H1 (cell line): ENCODE measurements around the gene SLC7A8. TPM values are rescaled to one million over a fixed set of nuclear protein-coding genes. Genes with fewer than 3 reads are reported as not detected.
"Not testable (repeated sequence)": the region's sequence is repeated elsewhere in the genome, so short reads cannot be mapped to it uniquely, and the experiment has no call there.

Experiments used
- CTCF ChIA-PET: fragments of 300-600 bp; sonication (Branson Sonifier 250); formaldehyde crosslinking; loops from one replicate; lab custom pipeline; 2021; ENCODE audit not compliant: partially characterized antibody; lab: Charles Lee
- POLR2A ChIA-PET: fragments of 300-600 bp; sonication (Branson Sonifier 250); formaldehyde crosslinking; loops from one replicate; lab custom pipeline; 2021; ENCODE audit warnings: inconsistent platforms; ENCODE audit not compliant: partially characterized antibody; lab: Charles Lee
- DNase-seq, 2 experiments: peaks; one replicate each; pipeline versions ENCODE4 v3.0.0 to v3.0.0-alpha.2; 2010 to 2022; ENCODE audit warnings: low spot score in 2 of 2, low read depth in 1 of 2, mixed read lengths in 1 of 2
- FAIRE-seq: peaks from 2 replicates; lab custom pipeline; 2011; peaks lifted over from hg19 to GRCh38; lab: Jason Lieb, UNC
- H2AFZ ChIP-seq: 2 replicates; pipeline ENCODE4 v1.8.1; 2012; ENCODE audit warnings: low read length, inconsistent platforms
- H2AK5ac ChIP-seq: 2 replicates; pipeline ENCODE4 v1.6.1; 2013; ENCODE audit warnings: low read depth, low read length
- H2BK120ac ChIP-seq: replicated peaks from 2 replicates; pipeline ENCODE3; 2013; ENCODE audit warnings: low read depth, low read length, inconsistent platforms
- H2BK12ac ChIP-seq: 2 replicates; pipeline ENCODE4 v1.6.1; 2013; ENCODE audit warnings: low read depth, low read length
- H2BK15ac ChIP-seq: 2 replicates; pipeline ENCODE4 v1.6.1; 2013; ENCODE audit warnings: low read length
- H2BK20ac ChIP-seq: 2 replicates; pipeline ENCODE4 v1.6.1; 2013; ENCODE audit warnings: low read length
- H2BK5ac ChIP-seq: 2 replicates; pipeline ENCODE4 v1.6.1; 2013; ENCODE audit warnings: low read depth, low read length
- H3K14ac ChIP-seq: 2 replicates; pipeline ENCODE4 v1.6.1; 2013; ENCODE audit warnings: inconsistent platforms; ENCODE audit not compliant: insufficient read length
- H3K18ac ChIP-seq: 2 replicates; pipeline ENCODE4 v1.6.1; 2013; ENCODE audit warnings: low read length; ENCODE audit errors: extremely low read depth
- H3K23ac ChIP-seq: 2 replicates; pipeline ENCODE4 v1.6.1; 2013; ENCODE audit warnings: inconsistent platforms; ENCODE audit not compliant: insufficient read length
- H3K23me2 ChIP-seq: 2 replicates; pipeline ENCODE4 v1.6.1; 2013; ENCODE audit warnings: low read depth, low read length
- H3K27ac ChIP-seq: 2 replicates; pipeline ENCODE4 v1.6.1; 2011; ENCODE audit warnings: low read depth, low read length, inconsistent platforms
- H3K27me3 ChIP-seq, 4 experiments: replicated peaks in 1 of 4; 1 replicate in 1 of 4; 2 replicates in 3 of 4; pipeline versions ENCODE4 v1.6.1 to v1.8.1; 2011 to 2013; ENCODE audit warnings: low read length in 3 of 4, mild to moderate bottlenecking in 3 of 4, inconsistent platforms in 2 of 4, mixed read lengths in 2 of 4, moderate library complexity in 1 of 4; ENCODE audit not compliant: control insufficient read depth in 3 of 4, insufficient read depth in 3 of 4; ENCODE audit errors: extremely low read depth in 1 of 4
- H3K36me3 ChIP-seq, 4 experiments: 2 replicates each; pipeline versions ENCODE4 v1.6.1 to v1.8.1; 2011 to 2013; ENCODE audit warnings: mild to moderate bottlenecking in 4 of 4, low read length in 3 of 4, moderate library complexity in 2 of 4, control low read depth in 1 of 4, inconsistent platforms in 1 of 4; ENCODE audit not compliant: insufficient read depth in 4 of 4, control insufficient read depth in 2 of 4
- H3K4ac ChIP-seq: replicated peaks from 2 replicates; pipeline ENCODE3; 2013; ENCODE audit warnings: low read length, low read depth, mixed read lengths, inconsistent platforms; ENCODE audit not compliant: insufficient read length
- H3K4me1 ChIP-seq, 4 experiments: replicated peaks in 1 of 4; 1 replicate in 1 of 4; 2 replicates in 3 of 4; pipeline versions ENCODE4 v1.6.1 to v1.8.1; 2011 to 2013; ENCODE audit warnings: low read length in 3 of 4, inconsistent platforms in 2 of 4, mixed read lengths in 1 of 4; ENCODE audit not compliant: insufficient read depth in 4 of 4, control insufficient read depth in 3 of 4
- H3K4me2 ChIP-seq, 2 experiments: 2 replicates each; pipeline versions ENCODE4 v1.6.1 to v1.8.1; 2011 to 2013; ENCODE audit warnings: low read depth in 2 of 2, low read length in 2 of 2, control low read depth in 1 of 2, inconsistent platforms in 1 of 2, mild to moderate bottlenecking in 1 of 2; ENCODE audit not compliant: insufficient read depth in 1 of 2
- H3K4me3 ChIP-seq, 4 experiments: fragments of 200-600, 300-600 bp in 1 of 4; sonication (generic), shearing (Covaris generic), sonication (Bioruptor Twin) in 1 of 4; 2 replicates each; pipeline versions ENCODE4 v1.5.1 to v1.8.1; 2011 to 2016; ENCODE audit warnings: low read length in 4 of 4, low read depth in 3 of 4, control low read depth in 2 of 4, inconsistent platforms in 2 of 4, mild to moderate bottlenecking in 2 of 4, mixed read lengths in 1 of 4, moderate library complexity in 1 of 4; ENCODE audit not compliant: insufficient read depth in 2 of 4; ENCODE audit errors: extremely low read depth in 1 of 4
- H3K56ac ChIP-seq: replicated peaks from 2 replicates; pipeline ENCODE3; 2013; ENCODE audit warnings: low read depth, mild to moderate bottlenecking, mixed read lengths, low read length, inconsistent platforms; ENCODE audit not compliant: insufficient read length
- H3K79me1 ChIP-seq: 2 replicates; pipeline ENCODE4 v1.6.1; 2013; ENCODE audit warnings: low read depth, low read length, control low read depth
- H3K79me2 ChIP-seq, 2 experiments: 2 replicates each; pipeline versions ENCODE4 v1.6.1 to v1.8.1; 2012 to 2013; ENCODE audit warnings: low read length in 2 of 2, mild to moderate bottlenecking in 2 of 2, inconsistent platforms in 1 of 2; ENCODE audit not compliant: insufficient read depth in 2 of 2, control insufficient read depth in 1 of 2
- H3K9ac ChIP-seq, 4 experiments: replicated peaks in 1 of 4; 1 replicate in 1 of 4; 2 replicates in 3 of 4; pipeline versions ENCODE4 v1.6.1 to v1.8.1; 2011 to 2013; ENCODE audit warnings: low read depth in 3 of 4, low read length in 3 of 4, control low read depth in 2 of 4, mild to moderate bottlenecking in 2 of 4, moderate library complexity in 2 of 4, inconsistent platforms in 1 of 4; ENCODE audit errors: extremely low read depth in 1 of 4
- H3K9me3 ChIP-seq, 2 experiments: 2 replicates each; pipeline versions ENCODE4 v1.6.1 to v1.8.1; 2012 to 2013; ENCODE audit warnings: mild to moderate bottlenecking in 2 of 2, moderate library complexity in 2 of 2, control low read depth in 1 of 2, inconsistent platforms in 1 of 2, low read depth in 1 of 2, low read length in 1 of 2, mixed read lengths in 1 of 2; ENCODE audit not compliant: insufficient read depth in 2 of 2
- H4K20me1 ChIP-seq, 2 experiments: replicated peaks in 1 of 2; 2 replicates each; pipeline versions ENCODE3 to v1.8.1; 2011 to 2013; ENCODE audit warnings: inconsistent platforms in 2 of 2, low read length in 2 of 2, mild to moderate bottlenecking in 1 of 2; ENCODE audit not compliant: insufficient read depth in 2 of 2, control insufficient read depth in 1 of 2
- H4K5ac ChIP-seq: 2 replicates; pipeline ENCODE4 v1.6.1; 2013; ENCODE audit warnings: low read length, low read depth, mixed read lengths, inconsistent platforms; ENCODE audit not compliant: insufficient read length
- H4K8ac ChIP-seq: 2 replicates; pipeline ENCODE4 v1.8.0; 2013; ENCODE audit warnings: mild to moderate bottlenecking, moderate library complexity, low read length, inconsistent platforms; ENCODE audit not compliant: insufficient read depth; ENCODE audit errors: extremely low read depth
- H4K91ac ChIP-seq: replicated peaks from 2 replicates; pipeline ENCODE3; 2013; ENCODE audit warnings: low read length, mixed read lengths, inconsistent platforms; ENCODE audit not compliant: insufficient read length
- WGBS, 2 experiments: shearing (Covaris generic) in 1 of 2; methylation state at CpG; one replicate each; pipeline versions ENCODE4 v1.1.6 to v1.1.7; 2013 to 2015; ENCODE audit warnings: low lambda C conversion rate in 2 of 2, mixed read lengths in 2 of 2, inconsistent platforms in 1 of 2, low coverage in 1 of 2, missing lambda C conversion rate in 1 of 2; ENCODE audit not compliant: insufficient replicate concordance in 2 of 2, insufficient coverage in 1 of 2, insufficient read length in 1 of 2; ENCODE audit errors: extremely low coverage in 1 of 2, missing lambda C conversion rate in 1 of 2; 5-methylcytosine and 5-hydroxymethylcytosine counted together
- polyA plus RNA-seq, 7 experiments: library from polyadenylated mRNA; depleted of rRNA in 3 of 7; stranded (reverse) in 5 of 7; unstranded in 2 of 7; fragments of >200 nt in 5 of 7; fragments of 200-250 nt in 2 of 7; gene quantifications; 1 replicate in 5 of 7; 2 replicates in 1 of 7; 4 replicates in 1 of 7; pipeline versions ENCODE4 v1.2.1 to v1.2.3, GENCODE V29; 2011 to 2013; ENCODE audit warnings: missing spikeins in 2 of 7, mixed read lengths in 2 of 7
- total RNA-seq: library from RNA; stranded (reverse); fragmentation: NEBNext Ultra II Directional; extraction: Animal tissue kit (Norgen Biotek cat#: 25700); gene quantifications from 2 replicates; pipeline ENCODE4 v1.2.1, GENCODE V29; 2021

SLC7A8 gene
- total and polyA plus RNA-seq, 2 of the 8 experiments (the other 6 are each of a cell fraction or from before 2014, with no cell fraction given) = 182 to 204 TPM

DNA sequence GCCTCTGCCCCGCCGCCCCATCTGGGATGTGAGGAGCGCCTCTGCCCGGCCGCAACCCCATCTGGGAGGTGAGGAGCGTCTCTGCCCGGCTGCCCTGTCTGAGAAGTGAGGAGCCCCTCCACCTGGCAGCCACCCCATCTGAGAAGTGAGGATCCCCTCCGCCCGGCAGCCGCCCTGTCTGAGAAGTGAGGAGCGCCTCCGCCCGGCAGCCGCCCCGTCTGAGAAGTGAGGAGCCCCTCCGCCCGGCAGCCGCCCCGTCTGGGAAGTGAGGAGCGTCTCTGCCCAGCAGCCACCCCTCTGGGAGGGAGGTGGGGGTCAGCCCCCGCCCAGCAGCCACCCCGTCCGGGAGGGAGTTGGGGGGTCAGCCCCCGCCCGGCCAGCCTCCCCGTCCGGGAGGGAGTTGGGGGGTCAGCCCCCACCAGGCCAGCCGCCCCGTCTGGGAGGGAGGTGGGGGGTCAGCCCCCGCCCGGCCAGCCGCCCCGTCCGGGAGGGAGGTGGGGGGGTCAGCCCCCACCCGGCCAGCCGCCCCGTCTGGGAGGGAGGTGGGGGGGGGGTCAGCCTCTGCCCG lies 48.9 kb upstream of the SLC7A8 start:
- peaks cover 2 to 10% of the 10 kb centered on the region in 2 experiments; a peak in 1 of 4 replicates for H3K9me3 ChIP-seq
- no CpG with 5 or more reads among the region's 38 CpGs for WGBS, 2 experiments
- H2BK120ac ChIP-seq, H2BK20ac ChIP-seq, H3K4me1 ChIP-seq, H3K9ac ChIP-seq, H3K4me3 ChIP-seq, POLR2A ChIA-PET, H3K79me2 ChIP-seq, H2BK5ac ChIP-seq, H3K79me1 ChIP-seq, H2AK5ac ChIP-seq, H4K20me1 ChIP-seq, H3K36me3 ChIP-seq, H3K27ac ChIP-seq, H3K18ac ChIP-seq, H3K4me2 ChIP-seq, H3K14ac ChIP-seq, H3K4ac ChIP-seq, H3K27me3 ChIP-seq, FAIRE-seq, H4K5ac ChIP-seq, H3K23me2 ChIP-seq, H3K56ac ChIP-seq, DNase-seq, H4K91ac ChIP-seq, H4K8ac ChIP-seq, H3K23ac ChIP-seq, H2AFZ ChIP-seq, H2BK15ac ChIP-seq, CTCF ChIA-PET, H2BK12ac ChIP-seq: not testable (repeated sequence)
